Measurements from ENCODE around the gene CTDSPL2.
A peak's percentile ranks its signal among the peaks of the same experiment; 100 is the strongest.

Gene CTDSPL2

DNA sequence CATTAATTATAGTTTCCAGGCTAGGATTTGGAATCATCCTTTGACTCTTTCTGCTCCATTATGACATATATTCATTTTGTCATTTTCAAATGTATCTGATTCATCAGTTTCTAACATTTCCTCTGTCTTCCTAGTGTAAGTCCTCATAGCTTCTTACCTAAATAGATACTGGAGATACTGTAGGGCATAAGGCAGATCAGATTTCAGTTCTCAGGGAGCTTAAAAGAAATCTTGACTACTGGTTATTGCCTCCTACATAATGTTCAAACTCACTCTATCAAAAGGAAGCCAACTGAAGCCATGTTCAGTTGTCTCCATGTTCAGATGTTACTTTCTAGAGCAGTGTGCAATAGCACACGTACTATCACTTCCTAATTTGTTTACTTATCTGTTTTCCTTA, 29.6 kb upstream of the CTDSPL2 start:
- peaks cover 0 to 1% (median under 1%) of the 10 kb centered on the region in 3 donors for H3K36me3 ChIP-seq
- intact Hi-C loops (cut with DNase I; ENCODE audit: low total_unique reads): no loop called here
- H3K4me1 ChIP-seq: no peaks in the 10 kb centered on the region
- H3K9me3 ChIP-seq: no peaks in the 10 kb centered on the region
- no peaks in the 10 kb centered on the region for H3K27me3 ChIP-seq
- DNase-seq: no peak
- H3K4me3 ChIP-seq: no peak overlapping the region
- H3K27ac ChIP-seq: no peak overlapping the region
- TF ChIP-seq, protein P1, sequence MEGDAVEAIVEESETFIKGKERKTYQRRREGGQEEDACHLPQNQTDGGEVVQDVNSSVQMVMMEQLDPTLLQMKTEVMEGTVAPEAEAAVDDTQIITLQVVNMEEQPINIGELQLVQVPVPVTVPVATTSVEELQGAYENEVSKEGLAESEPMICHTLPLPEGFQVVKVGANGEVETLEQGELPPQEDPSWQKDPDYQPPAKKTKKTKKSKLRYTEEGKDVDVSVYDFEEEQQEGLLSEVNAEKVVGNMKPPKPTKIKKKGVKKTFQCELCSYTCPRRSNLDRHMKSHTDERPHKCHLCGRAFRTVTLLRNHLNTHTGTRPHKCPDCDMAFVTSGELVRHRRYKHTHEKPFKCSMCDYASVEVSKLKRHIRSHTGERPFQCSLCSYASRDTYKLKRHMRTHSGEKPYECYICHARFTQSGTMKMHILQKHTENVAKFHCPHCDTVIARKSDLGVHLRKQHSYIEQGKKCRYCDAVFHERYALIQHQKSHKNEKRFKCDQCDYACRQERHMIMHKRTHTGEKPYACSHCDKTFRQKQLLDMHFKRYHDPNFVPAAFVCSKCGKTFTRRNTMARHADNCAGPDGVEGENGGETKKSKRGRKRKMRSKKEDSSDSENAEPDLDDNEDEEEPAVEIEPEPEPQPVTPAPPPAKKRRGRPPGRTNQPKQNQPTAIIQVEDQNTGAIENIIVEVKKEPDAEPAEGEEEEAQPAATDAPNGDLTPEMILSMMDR (IDR thresholded peaks at IDR 0.05): no peak

DNA sequence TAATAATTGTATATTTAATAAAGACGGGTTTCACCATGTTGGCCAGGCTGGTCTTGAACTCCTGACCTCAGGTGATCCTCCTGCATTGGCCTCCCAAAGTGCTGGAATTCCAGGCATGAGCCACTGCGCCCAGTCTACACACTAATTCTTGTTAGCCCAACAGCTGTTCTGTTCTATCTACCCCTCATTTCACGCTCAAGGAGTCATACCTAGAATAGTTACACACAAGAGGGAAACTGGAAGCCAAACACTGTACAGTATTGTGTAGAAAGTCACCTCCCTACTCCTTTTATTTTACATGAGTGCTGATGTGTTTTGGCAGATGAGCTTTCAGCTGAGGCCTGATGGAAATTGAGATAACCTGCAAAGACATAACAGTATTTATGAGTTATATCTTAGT, 13.4 kb upstream of the CTDSPL2 start:
- Histone ChIP-seq H3K9me3 (no peaks in the 10 kb centered on the region), H3K27me3 (no peaks in the 10 kb centered on the region), H3K4me3 (no peak overlapping the region), H3K36me3 (peaks cover 0 to 27% (median 0%) of the 10 kb centered on the region in 3 donors), H3K27ac (no peak overlapping the region), H3K4me1 (no peaks in the 10 kb centered on the region)
- TF ChIP-seq, protein P1 (IDR thresholded peaks at IDR 0.05): no peak
- intact Hi-C loops (cut with DNase I; ENCODE audit: low total_unique reads): no loop called here
- DNase-seq: no peak

DNA sequence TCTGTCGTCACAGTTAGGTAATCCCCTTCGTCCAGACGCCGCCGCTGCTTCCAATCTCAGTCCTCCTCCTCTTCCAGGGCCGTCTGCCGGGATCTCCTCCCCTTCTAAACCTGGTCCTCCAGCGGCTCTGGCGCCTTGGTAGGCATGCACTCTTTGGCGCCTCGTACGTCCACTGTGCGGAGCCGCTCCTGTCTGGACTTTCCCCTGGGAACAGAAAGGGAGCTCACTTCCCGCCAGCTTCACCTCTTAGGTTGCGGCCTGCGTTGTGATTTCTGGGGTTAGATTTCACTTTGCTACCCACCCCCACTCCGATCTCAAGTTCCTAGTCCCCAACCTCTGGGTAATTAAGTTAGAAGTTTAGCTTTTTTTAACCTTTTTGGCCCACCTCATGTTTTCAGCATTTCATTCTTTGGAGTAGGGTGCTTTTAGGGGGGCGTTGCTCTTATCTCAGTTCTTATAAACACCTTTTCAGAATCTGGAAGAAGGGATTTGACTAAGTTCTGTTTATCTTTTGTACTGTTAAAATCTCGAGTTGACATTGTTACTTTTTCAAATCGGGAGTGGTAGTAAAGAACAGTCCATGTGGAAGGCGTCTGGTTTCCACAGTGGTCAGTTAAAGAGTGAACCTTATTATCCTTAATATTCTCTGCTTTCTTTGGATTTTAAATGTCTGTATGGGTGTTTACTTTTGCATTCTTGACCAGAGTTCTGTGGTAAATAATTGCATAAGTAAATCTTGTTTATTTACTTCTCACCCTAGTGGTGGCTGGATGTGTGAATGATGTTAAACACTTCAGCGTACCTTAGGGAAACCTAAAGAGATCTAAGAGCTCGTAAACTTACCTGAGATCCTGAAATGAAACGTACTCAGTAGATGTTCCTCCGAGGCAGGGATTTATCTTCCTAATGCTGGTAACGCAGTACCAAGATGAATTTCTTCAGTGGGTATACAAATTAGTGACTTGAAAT, 611 bp downstream of the CTDSPL2 start:
- no peaks in the 10 kb centered on the region for H3K9me3 ChIP-seq
- H3K36me3 ChIP-seq: peaks cover 0 to 7% (median 0%) of the 10 kb centered on the region in 3 donors
- intact Hi-C loops (cut with DNase I; ENCODE audit: low total_unique reads): loop anchor here (5.0 kb wide), 1 partner anchor 141 kb away; the partner anchor contains the start of gene GOLM2
- peaks cover 0 to 42% (median 10%) of the 10 kb centered on the region in 4 donors for H3K4me1 ChIP-seq
- H3K4me3 ChIP-seq: peak overlapping the region; percentile 65 to 84
- H3K27me3 ChIP-seq: no peaks in the 10 kb centered on the region
- peak in 1 of 2 donors; percentile 81 for DNase-seq
- TF ChIP-seq, protein P1 (IDR thresholded peaks at IDR 0.05): no peak
- H3K27ac ChIP-seq: peak overlapping the region; percentile 83 to 93

DNA sequence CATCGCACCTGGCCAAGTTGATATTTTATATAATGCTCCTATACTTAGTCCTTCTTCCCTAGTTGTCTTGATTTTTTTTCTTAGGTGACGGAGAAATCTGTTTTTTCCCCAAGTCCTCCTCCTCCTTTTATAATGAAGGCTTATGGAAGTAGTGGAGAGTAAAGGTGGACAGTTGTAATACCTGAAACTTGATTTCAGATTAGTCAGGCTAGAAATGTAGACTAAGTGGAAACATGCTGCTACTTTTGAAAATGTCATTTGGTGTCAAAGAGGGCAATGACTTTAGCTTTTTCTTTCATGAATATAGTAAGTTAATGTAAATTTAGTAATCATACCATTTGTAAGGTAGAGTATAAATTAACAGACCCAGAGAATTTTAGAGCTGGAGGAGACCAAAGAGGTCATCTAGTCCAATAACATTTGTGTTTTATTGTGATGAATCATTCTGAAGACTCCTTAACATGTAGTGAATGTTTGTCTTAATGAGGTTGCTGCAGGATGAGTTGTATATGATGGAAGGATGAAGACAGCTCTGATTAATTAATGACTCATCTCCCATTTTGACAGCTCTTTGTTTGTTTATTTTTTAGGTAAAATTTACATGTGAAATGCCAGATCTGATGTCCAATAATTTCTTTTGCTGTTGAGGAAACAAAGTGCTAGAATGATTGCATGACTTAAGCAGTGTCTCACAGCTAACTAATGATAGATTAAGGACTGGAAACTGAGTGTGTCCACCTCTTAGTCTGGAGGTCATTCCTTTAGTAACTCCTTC, 8.7 kb downstream of the CTDSPL2 start:
- TF ChIP-seq, protein P1 (IDR thresholded peaks at IDR 0.05): no peak
- H3K27ac ChIP-seq: no peak overlapping the region
- no peak for DNase-seq
- peaks cover 0 to 26% (median 8%) of the 10 kb centered on the region in 4 donors for H3K4me1 ChIP-seq
- no peaks in the 10 kb centered on the region for H3K9me3 ChIP-seq
- no peaks in the 10 kb centered on the region for H3K27me3 ChIP-seq
- intact Hi-C loops (cut with DNase I; ENCODE audit: low total_unique reads): no loop called here
- no peak overlapping the region for H3K4me3 ChIP-seq
- H3K36me3 ChIP-seq: peaks cover 0 to 15% (median 4%) of the 10 kb centered on the region in 3 donors

DNA sequence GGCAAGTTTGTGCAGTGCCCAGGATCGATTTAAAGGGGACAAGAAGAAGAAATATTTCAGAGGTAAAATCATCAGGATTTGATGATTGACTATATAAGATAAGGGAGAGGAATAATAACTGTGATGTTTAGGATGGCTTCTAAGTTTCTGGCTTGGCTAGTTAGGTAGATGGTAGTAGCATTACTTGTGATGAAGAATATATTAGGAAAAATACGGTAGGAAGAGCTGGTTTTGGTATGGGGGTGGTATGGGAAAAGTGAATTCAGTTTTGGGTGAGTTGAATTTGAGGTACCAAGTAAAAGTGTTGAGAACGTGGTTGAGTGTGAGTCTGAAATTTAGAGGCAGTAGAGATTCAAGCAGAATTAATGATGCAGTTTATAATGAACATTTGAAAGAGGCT, 11.0 kb downstream of the CTDSPL2 start:
- peaks cover 0 to 4% (median 4%) of the 10 kb centered on the region in 3 donors for H3K36me3 ChIP-seq
- no peak overlapping the region for H3K27ac ChIP-seq
- no peak for DNase-seq
- intact Hi-C loops (cut with DNase I; ENCODE audit: low total_unique reads): no loop called here
- TF ChIP-seq, protein P1 (IDR thresholded peaks at IDR 0.05): no peak
- no peak overlapping the region for H3K4me3 ChIP-seq
- no peaks in the 10 kb centered on the region for H3K27me3 ChIP-seq
- H3K4me1 ChIP-seq: peaks cover 0 to 26% (median 12%) of the 10 kb centered on the region in 4 donors
- H3K9me3 ChIP-seq: no peaks in the 10 kb centered on the region
